B cell (primary cell): ENCODE data around the gene MAPK10.

Experiments used
- EZH2 ChIP-seq: IDR thresholded peaks from 2 replicates; pipeline ENCODE4 v1.6.1; 2012; ENCODE audit warnings: borderline replicate concordance, low read depth, mild to moderate bottlenecking, moderate library complexity, low read length; ENCODE audit not compliant: insufficient read depth, poor library complexity, severe bottlenecking
- TF ChIP-seq, protein P1 (sequence below): fragments of 200-600 bp; IDR thresholded peaks from one replicate; pipeline ENCODE4 v1.8.0; 2022; ENCODE audit warnings: antibody characterized with exemption, mild to moderate bottlenecking

DNA sequence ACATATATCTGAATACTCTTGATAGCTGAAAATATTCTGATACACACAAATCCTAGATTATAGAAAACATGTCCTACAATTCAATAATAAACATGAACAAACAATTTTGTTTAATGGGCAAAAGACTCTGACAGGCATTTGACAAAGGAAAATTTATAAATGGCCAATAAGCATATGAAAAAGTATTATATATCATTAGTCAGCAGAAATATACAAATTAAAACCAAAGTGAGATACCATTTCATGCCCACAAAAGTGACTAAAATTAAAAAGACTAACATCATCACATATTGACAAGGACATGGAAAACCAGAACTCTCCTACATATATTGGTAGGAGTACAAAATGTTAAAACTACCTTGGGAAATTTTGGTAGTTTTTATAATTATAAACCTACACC lies 2.7 kb upstream of the MAPK10 start:
- TF ChIP-seq, protein P1, sequence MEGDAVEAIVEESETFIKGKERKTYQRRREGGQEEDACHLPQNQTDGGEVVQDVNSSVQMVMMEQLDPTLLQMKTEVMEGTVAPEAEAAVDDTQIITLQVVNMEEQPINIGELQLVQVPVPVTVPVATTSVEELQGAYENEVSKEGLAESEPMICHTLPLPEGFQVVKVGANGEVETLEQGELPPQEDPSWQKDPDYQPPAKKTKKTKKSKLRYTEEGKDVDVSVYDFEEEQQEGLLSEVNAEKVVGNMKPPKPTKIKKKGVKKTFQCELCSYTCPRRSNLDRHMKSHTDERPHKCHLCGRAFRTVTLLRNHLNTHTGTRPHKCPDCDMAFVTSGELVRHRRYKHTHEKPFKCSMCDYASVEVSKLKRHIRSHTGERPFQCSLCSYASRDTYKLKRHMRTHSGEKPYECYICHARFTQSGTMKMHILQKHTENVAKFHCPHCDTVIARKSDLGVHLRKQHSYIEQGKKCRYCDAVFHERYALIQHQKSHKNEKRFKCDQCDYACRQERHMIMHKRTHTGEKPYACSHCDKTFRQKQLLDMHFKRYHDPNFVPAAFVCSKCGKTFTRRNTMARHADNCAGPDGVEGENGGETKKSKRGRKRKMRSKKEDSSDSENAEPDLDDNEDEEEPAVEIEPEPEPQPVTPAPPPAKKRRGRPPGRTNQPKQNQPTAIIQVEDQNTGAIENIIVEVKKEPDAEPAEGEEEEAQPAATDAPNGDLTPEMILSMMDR: no peak
- no peak for TF ChIP-seq EZH2
